ENCODE results near the gene SBK1. TPM values are rescaled to one million over a fixed set of nuclear protein-coding genes. Genes with fewer than 3 reads are reported as not detected.
A peak's percentile ranks its signal among the peaks of the same experiment; 100 is the strongest.
"Not testable (repeated sequence)": the region's sequence is repeated elsewhere in the genome, so short reads cannot be mapped to it uniquely, and the experiment has no call there.

Gene SBK1
- total RNA-seq, 4 donors from 2014 or later = 1.3 to 2.7 (median 1.8) TPM

GRCh38 chr16:28338230-28338629, 45.9 kb downstream of the SBK1 start:
- intact Hi-C loops (cut with DNase I; ENCODE audit: low total_unique reads); H3K4me3 ChIP-seq (ENCODE audit: low read depth, poor library complexity, severe bottlenecking): not testable (repeated sequence)
- WGBS, 2 donors = 89% methylated on average over 5 to 6 of the region's 6 CpGs
- DNase-seq (ENCODE audit: low spot score in 2 of 2) = peak in 1 of 2 donors; percentile 23

GRCh38 chr16:28362600-28362999, 70.3 kb downstream of the SBK1 start:
- intact Hi-C loops (cut with DNase I; ENCODE audit: low total_unique reads); H3K4me3 ChIP-seq (ENCODE audit: low read depth, poor library complexity, severe bottlenecking); DNase-seq (ENCODE audit: low spot score in 2 of 2): not testable (repeated sequence)
- WGBS, 2 donors = 69% methylated on average over 1 of the region's 5 CpGs; no CpG with 5 or more reads in 1 of the 2 donors

- no CpG with 5 or more reads among the region's 5 CpGs for WGBS, 2 donors
- DNase-seq (ENCODE audit: low spot score in 2 of 2); intact Hi-C loops (cut with DNase I; ENCODE audit: low total_unique reads); H3K4me3 ChIP-seq (ENCODE audit: low read depth, poor library complexity, severe bottlenecking): not testable (repeated sequence)
Measured at GRCh38 chr16:28363408-28363807, 71.1 kb downstream of the SBK1 start, which contains the start of gene NPIPB6. NPIPB6 (minus strand) TSS chr16:28363508; CDS start chr16:28362822, 686 bp downstream.

- H3K4me3 ChIP-seq (ENCODE audit: low read depth, poor library complexity, severe bottlenecking); DNase-seq (ENCODE audit: low spot score in 2 of 2); intact Hi-C loops (cut with DNase I; ENCODE audit: low total_unique reads): not testable (repeated sequence)
- 1% methylated on average over 13 of the region's 75 CpGs; no CpG with 5 or more reads in 1 of the 2 donors for WGBS, 2 donors
Measured at GRCh38 chr16:28364268-28365173, 72.2 kb downstream of the SBK1 start.

GRCh38 chr16:28367926-28368325, 75.6 kb downstream of the SBK1 start:
- 19% methylated on average over 22 of the region's 32 CpGs; no CpG with 5 or more reads in 1 of the 2 donors for WGBS, 2 donors
- peak in 1 of 2 donors; percentile 69 for DNase-seq (ENCODE audit: low spot score in 2 of 2)
- intact Hi-C loops (cut with DNase I; ENCODE audit: low total_unique reads); H3K4me3 ChIP-seq (ENCODE audit: low read depth, poor library complexity, severe bottlenecking): not testable (repeated sequence)

Other genes starting within 250 kb of the SBK1 start
- 1 to 10 TPM in 1 of 4 donors, under 1 TPM in 2, not detected in 1; 0.49 to 1.1 (median 0.59) TPM for gene GSG1L, start 228.8 kb upstream of the SBK1 start, total RNA-seq
- 100 to 1,000 TPM in 2 of 4 donors, 10 to 100 TPM in 2; 45.7 to 104 (median 78.1) TPM for gene XPO6, start 80.6 kb upstream of the SBK1 start, total RNA-seq
- 10 to 100 TPM in 1 of 4 donors, 1 to 10 TPM in 3; 1.5 to 10.2 (median 3.6) TPM for gene NPIPB6, start 71.0 kb downstream of the SBK1 start, total RNA-seq
- 100 to 1,000 TPM; 141 to 285 (median 156) TPM for gene EIF3CL, start 111.3 kb downstream of the SBK1 start, total RNA-seq
- under 1 TPM in 1 of 4 donors, not detected in 3; 0.22 TPM for gene NPIPB7, start 179.8 kb downstream of the SBK1 start, total RNA-seq
- gene CLN3, start 199.5 kb downstream of the SBK1 start, total RNA-seq = 10 to 100 TPM; 32.2 to 52.7 (median 43.6) TPM
- 1 to 10 TPM in 3 of 4 donors, under 1 TPM in 1; 0.88 to 2.0 (median 1.6) TPM for gene APOBR, start 202.1 kb downstream of the SBK1 start, total RNA-seq
- not detected for gene IL27, start 214.3 kb downstream of the SBK1 start, total RNA-seq
- 100 to 1,000 TPM in 2 of 4 donors, 10 to 100 TPM in 2; 52.4 to 275 (median 140) TPM for gene NUPR1, start 246.4 kb downstream of the SBK1 start, total RNA-seq

Data from lower leg skin (tissue), 4 donors.